NCI-H2107 treated with DMSO at 0.1 percent for 48 hours (cell line): ENCODE results near the gene ITGB6.

Experiments
- DNase-seq: peaks from one replicate; lab custom pipeline; 2025; ENCODE audit not compliant: unreplicated experiment; lab: John Stamatoyannopoulos, UW

The ITGB6 gene

GRCh38 chr2:160199683-160200389 lies at the start of gene ITGB6:
Gene ITGB6, minus strand, starts transcription at chr2:160200272. Its CDS starts 209 bp downstream, at chr2:160200063.
- DNase-seq, result peak; percentile 27

GRCh38 chr2:160247296-160248035 lies 47.4 kb upstream of the ITGB6 start:
- DNase-seq, result no peak

- no peak for DNase-seq
Observed at GRCh38 chr2:160246356-160246755, 46.3 kb upstream of the ITGB6 start.

GRCh38 chr2:160245614-160246155 lies 45.6 kb upstream of the ITGB6 start:
- no peak for DNase-seq

GRCh38 chr2:160242893-160243564 lies 43.0 kb upstream of the ITGB6 start:
- DNase-seq, result no peak

- DNase-seq, result no peak
Observed at GRCh38 chr2:160241251-160242137, 41.4 kb upstream of the ITGB6 start.

GRCh38 chr2:160239436-160239835 lies 39.4 kb upstream of the ITGB6 start:
- no peak for DNase-seq

- DNase-seq, result no peak
Observed at GRCh38 chr2:160238392-160238791, 38.3 kb upstream of the ITGB6 start.

GRCh38 chr2:160232905-160233475 lies 32.9 kb upstream of the ITGB6 start:
- DNase-seq, result no peak

- no peak for DNase-seq
Observed at GRCh38 chr2:160229591-160229990, 29.5 kb upstream of the ITGB6 start.

- DNase-seq, result no peak
Observed at GRCh38 chr2:160228141-160228917, 28.3 kb upstream of the ITGB6 start.

- no peak for DNase-seq
Observed at GRCh38 chr2:160227293-160227915, 27.3 kb upstream of the ITGB6 start.

- no peak for DNase-seq
Observed at GRCh38 chr2:160226367-160226766, 26.3 kb upstream of the ITGB6 start.

GRCh38 chr2:160225722-160226121 lies 25.6 kb upstream of the ITGB6 start:
- no peak for DNase-seq

- no peak for DNase-seq
Observed at GRCh38 chr2:160224507-160224906, 24.4 kb upstream of the ITGB6 start.

GRCh38 chr2:160224060-160224459 lies 24.0 kb upstream of the ITGB6 start:
- DNase-seq, result no peak

- no peak for DNase-seq
Observed at GRCh38 chr2:160223560-160223959, 23.5 kb upstream of the ITGB6 start.

- DNase-seq, result no peak
Observed at GRCh38 chr2:160222546-160223283, 22.6 kb upstream of the ITGB6 start.
